GM10248 (cell line): ENCODE data around the gene VCP.

Experiments used
- CTCF ChIA-PET: fragments of 300-600 bp; sonication (Branson Sonifier 250); formaldehyde crosslinking; extraction: SDS; loops from one replicate; lab custom pipeline; 2021; ENCODE audit warnings: antibody characterized with exemption; lab: Yijun Ruan, JAX
- POLR2A ChIA-PET: fragments of 350-650 bp; sonication (Branson Sonifier 250); formaldehyde crosslinking; extraction: SDS; loops from one replicate; lab custom pipeline; 2020; ENCODE audit warnings: antibody characterized with exemption; lab: Yijun Ruan, JAX
- DNase-seq: peaks from one replicate; pipeline ENCODE4 v3.0.0; 2012; ENCODE audit errors: extremely low spot score
- CTCF ChIP-seq: IDR thresholded peaks from 2 replicates; pipeline ENCODE4 v1.5.1; 2012; ENCODE audit warnings: mild to moderate bottlenecking, low read depth; ENCODE audit errors: extremely low read depth, missing control alignments, control extremely low read depth

VCP gene

GRCh38 chr9:35108461-35108860 is 36.0 kb upstream of the VCP start:
- no peak for TF ChIP-seq CTCF
- CTCF ChIA-PET: interaction anchor here (0.9 to 1.6 kb wide), 3 partner anchors 13 to 445 kb away, joined by 3 to 9 read pairs (median 3); partner anchors contain the start of gene PIGO
- POLR2A ChIA-PET: no interaction called here
- DNase-seq: no peak

- ChIA-PET POLR2A (no interaction called here), CTCF (interaction anchor here (0.6 to 6.4 kb wide), 8 partner anchors 9 to 446 kb away, joined by 3 to 28 read pairs (median 3); partner anchors contain the start of genes ATOSB, FANCG and PIGO)
- DNase-seq: no peak
- TF ChIP-seq CTCF: no peak
These were observed 35.2 kb upstream of the VCP start for GRCh38 chr9:35107297-35108290.

- ChIA-PET POLR2A (no interaction called here), CTCF (interaction anchor here (0.8 to 6.4 kb wide), 4 partner anchors 10 to 207 kb away, joined by 3 to 28 read pairs (median 4); partner anchors contain the start of genes ATOSB and PIGO)
- DNase-seq: no peak
- TF ChIP-seq CTCF: no peak
These were observed 33.9 kb upstream of the VCP start for GRCh38 chr9:35106343-35106730.

- no peak for TF ChIP-seq CTCF
- no peak for DNase-seq
- POLR2A ChIA-PET: no interaction called here
- CTCF ChIA-PET: interaction anchor here (1.2 to 6.4 kb wide), 2 partner anchors 9 to 11 kb away, joined by 4 to 28 read pairs; partner anchors contain the start of genes ATOSB and PIGO
These were observed 33.3 kb upstream of the VCP start for GRCh38 chr9:35105571-35106342.

- POLR2A ChIA-PET: no interaction called here
These were observed 32.7 kb upstream of the VCP start for GRCh38 chr9:35105126-35105525.

More at GRCh38 chr9:35105126-35105525, 32.7 kb upstream of the VCP start:
- DNase-seq: no peak
- TF ChIP-seq CTCF: no peak
- CTCF ChIA-PET: interaction anchor here (0.9 to 6.4 kb wide), 4 partner anchors 10 to 206 kb away, joined by 4 to 28 read pairs (median 16); partner anchors contain the start of gene ATOSB
